HUES6 (cell line): ENCODE measurements around the gene MINAR1.

Source experiments
- H3K27ac ChIP-seq: 2 replicates; pipeline ENCODE4 v1.7.0; 2013; ENCODE audit warnings: low read depth, mild to moderate bottlenecking, low read length, inconsistent platforms
- H3K27me3 ChIP-seq: 2 replicates; pipeline ENCODE4 v1.6.1; 2013; ENCODE audit warnings: low read length; ENCODE audit not compliant: control insufficient read depth, insufficient read depth
- H3K36me3 ChIP-seq: 2 replicates; pipeline ENCODE4 v1.6.1; 2013; ENCODE audit warnings: low read length; ENCODE audit not compliant: control insufficient read depth, insufficient read depth
- H3K4me1 ChIP-seq: 2 replicates; pipeline ENCODE4 v1.6.1; 2013; ENCODE audit warnings: low read length; ENCODE audit not compliant: control insufficient read depth, insufficient read depth
- H3K4me3 ChIP-seq: 2 replicates; pipeline ENCODE4 v1.5.1; 2013; ENCODE audit warnings: low read depth, low read length
- H3K9ac ChIP-seq: one replicate; pipeline ENCODE4 v1.6.1; 2013; ENCODE audit warnings: mild to moderate bottlenecking, low read length
- H3K9me3 ChIP-seq: 2 replicates; pipeline ENCODE4 v1.6.1; 2013; ENCODE audit warnings: low read depth, low read length; ENCODE audit not compliant: control insufficient read depth, insufficient read depth

The MINAR1 gene

DNA sequence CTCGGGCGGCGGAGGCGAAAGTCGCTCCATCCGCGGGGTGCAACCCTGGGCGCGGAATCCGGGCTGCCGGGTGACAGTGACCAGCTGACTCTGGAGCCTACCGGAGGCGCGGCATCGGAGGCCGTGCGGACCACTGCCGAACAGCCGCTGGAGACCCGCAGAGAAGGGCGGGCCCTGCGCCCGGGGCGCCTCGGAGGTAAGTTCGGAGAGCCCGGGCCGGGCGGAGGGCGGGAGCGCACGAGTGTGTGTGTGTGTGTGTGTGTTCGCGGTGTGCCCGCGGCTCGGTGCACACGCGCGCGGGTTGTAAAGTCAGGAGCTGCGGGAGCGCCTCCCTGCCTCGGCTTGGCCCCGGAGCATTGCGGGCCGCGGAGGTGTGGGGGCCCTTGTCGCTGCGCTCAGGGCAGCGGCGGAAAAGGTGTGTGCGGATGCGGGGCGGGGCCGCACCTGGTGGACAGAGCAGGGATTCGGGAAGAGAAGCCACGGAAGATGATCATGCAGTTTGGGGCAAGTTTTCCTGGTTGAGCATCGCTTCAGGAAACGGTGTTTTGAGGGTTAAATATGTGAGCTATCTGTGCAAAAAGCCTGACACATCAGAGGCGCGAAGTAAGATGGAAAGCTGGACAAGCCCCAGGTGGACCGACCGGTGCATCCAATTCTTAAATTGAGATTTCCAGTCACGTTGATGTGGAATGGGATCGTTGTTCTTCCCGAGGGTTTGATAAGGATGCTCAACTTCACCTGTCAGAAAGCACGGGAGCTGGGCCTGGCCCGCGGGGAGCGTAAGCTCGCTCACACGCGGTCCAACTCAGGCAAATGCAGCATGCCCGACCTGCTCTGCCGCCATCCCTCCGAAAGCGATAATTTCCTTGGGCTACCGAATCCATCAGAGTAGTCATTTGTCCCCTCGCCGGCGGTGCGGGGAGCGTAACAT, 474 bp downstream of the MINAR1 start:
- H3K36me3 ChIP-seq: no peaks in the 10 kb centered on the region
- H3K9me3 ChIP-seq: no peaks in the 10 kb centered on the region
- H3K9ac ChIP-seq: peak overlapping the region; percentile 67
- no peak overlapping the region for H3K27ac ChIP-seq
- peaks cover 18% of the 10 kb centered on the region for H3K4me1 ChIP-seq
- H3K27me3 ChIP-seq: peaks cover 89% of the 10 kb centered on the region
- H3K4me3 ChIP-seq: peak overlapping the region; percentile 73

DNA sequence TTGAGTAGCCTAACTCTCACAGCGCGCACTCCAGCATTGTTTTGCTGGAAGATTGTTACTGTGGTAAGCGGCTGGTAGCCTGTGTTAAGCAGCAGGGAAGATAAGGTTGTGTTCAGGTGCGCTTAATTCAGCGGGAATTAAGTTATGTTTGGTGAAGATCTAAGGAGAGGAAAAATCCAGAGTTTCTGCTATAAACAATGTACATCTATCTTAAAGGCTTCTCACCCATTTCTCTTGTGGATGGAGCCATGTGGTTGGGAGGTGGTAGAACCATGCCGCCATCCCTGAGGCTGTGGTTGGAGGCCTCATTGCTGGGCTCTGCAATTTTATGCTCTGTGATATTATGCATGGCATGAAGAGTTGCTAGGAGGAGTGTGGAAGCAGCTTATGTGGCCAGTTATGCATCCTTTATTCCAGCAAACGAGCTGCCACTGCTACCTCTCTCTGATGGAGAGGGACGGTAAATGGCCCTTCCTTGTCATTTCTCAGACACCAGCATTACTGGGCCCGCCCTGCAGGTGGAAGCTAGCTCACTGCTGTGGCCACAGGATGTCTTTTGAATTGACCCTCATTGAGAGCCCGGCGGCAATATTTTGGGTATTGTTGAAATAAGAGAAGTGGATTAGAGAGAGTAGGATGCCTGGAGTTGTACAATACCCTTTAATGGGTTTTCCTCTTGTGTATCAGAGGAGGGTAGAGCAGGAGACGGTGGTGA, 1.3 kb downstream of the MINAR1 start:
- no peak overlapping the region for H3K27ac ChIP-seq
- peak overlapping the region; percentile 73 for H3K4me3 ChIP-seq
- H3K9me3 ChIP-seq: no peaks in the 10 kb centered on the region
- no peaks in the 10 kb centered on the region for H3K36me3 ChIP-seq
- no peak overlapping the region for H3K9ac ChIP-seq
- peaks cover 82% of the 10 kb centered on the region for H3K27me3 ChIP-seq
- H3K4me1 ChIP-seq: peaks cover 18% of the 10 kb centered on the region

GRCh38 chr15:79434361-79434760, 2.2 kb downstream of the MINAR1 start:
- no peak overlapping the region for H3K9ac ChIP-seq
- H3K4me3 ChIP-seq: no peak overlapping the region
- H3K9me3 ChIP-seq: no peaks in the 10 kb centered on the region
- H3K4me1 ChIP-seq: peaks cover 18% of the 10 kb centered on the region
- peaks cover 73% of the 10 kb centered on the region for H3K27me3 ChIP-seq
- H3K27ac ChIP-seq: no peak overlapping the region
- no peaks in the 10 kb centered on the region for H3K36me3 ChIP-seq

GRCh38 chr15:79436037-79436780, 4.1 kb downstream of the MINAR1 start:
- no peak overlapping the region for H3K9ac ChIP-seq
- H3K27ac ChIP-seq: no peak overlapping the region
- H3K36me3 ChIP-seq: no peaks in the 10 kb centered on the region
- H3K4me3 ChIP-seq: no peak overlapping the region
- peaks cover 9% of the 10 kb centered on the region for H3K4me1 ChIP-seq
- H3K9me3 ChIP-seq: no peaks in the 10 kb centered on the region
- H3K27me3 ChIP-seq: peaks cover 54% of the 10 kb centered on the region

- H3K9ac ChIP-seq: no peak overlapping the region
- no peak overlapping the region for H3K27ac ChIP-seq
- H3K27me3 ChIP-seq: peaks cover 42% of the 10 kb centered on the region
- no peaks in the 10 kb centered on the region for H3K36me3 ChIP-seq
- H3K9me3 ChIP-seq: no peaks in the 10 kb centered on the region
- no peak overlapping the region for H3K4me3 ChIP-seq
- peaks cover 9% of the 10 kb centered on the region for H3K4me1 ChIP-seq
Measured at GRCh38 chr15:79437275-79438000, 5.3 kb downstream of the MINAR1 start.

DNA sequence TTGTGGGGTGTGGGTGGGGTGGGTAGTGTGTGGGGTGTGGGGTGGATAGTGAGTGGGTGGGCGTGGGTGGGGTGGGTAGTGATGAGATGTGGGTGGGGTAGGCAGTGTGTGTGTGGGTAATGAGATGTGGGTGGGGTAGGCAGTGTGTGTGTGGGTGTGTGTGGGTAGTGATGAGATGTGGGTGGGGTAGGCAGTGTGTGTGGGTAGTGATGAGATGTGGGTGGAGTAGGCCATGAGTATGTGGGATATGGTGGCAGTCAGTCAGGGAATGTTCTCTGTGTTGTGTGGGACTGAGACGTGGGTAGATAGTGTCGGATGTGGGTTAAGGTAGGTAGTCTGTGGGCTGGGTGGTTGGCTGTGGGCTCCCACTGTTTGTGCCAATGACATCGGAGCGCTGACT, 7.1 kb downstream of the MINAR1 start:
- no peak overlapping the region for H3K4me3 ChIP-seq
- no peak overlapping the region for H3K27ac ChIP-seq
- H3K9me3 ChIP-seq: no peaks in the 10 kb centered on the region
- no peak overlapping the region for H3K9ac ChIP-seq
- peaks cover 24% of the 10 kb centered on the region for H3K27me3 ChIP-seq
- peaks cover 3% of the 10 kb centered on the region; the same call in 1 of the 2 replicates for H3K4me1 ChIP-seq
- H3K36me3 ChIP-seq: no peaks in the 10 kb centered on the region

- no peaks in the 10 kb centered on the region for H3K9me3 ChIP-seq
- no peak overlapping the region for H3K4me3 ChIP-seq
- no peak overlapping the region for H3K27ac ChIP-seq
- peaks cover 14% of the 10 kb centered on the region for H3K27me3 ChIP-seq
- H3K4me1 ChIP-seq: peaks cover 3% of the 10 kb centered on the region; the same call in 1 of the 2 replicates
- no peak overlapping the region for H3K9ac ChIP-seq
- H3K36me3 ChIP-seq: no peaks in the 10 kb centered on the region
Measured at GRCh38 chr15:79440355-79440908, 8.3 kb downstream of the MINAR1 start.

DNA sequence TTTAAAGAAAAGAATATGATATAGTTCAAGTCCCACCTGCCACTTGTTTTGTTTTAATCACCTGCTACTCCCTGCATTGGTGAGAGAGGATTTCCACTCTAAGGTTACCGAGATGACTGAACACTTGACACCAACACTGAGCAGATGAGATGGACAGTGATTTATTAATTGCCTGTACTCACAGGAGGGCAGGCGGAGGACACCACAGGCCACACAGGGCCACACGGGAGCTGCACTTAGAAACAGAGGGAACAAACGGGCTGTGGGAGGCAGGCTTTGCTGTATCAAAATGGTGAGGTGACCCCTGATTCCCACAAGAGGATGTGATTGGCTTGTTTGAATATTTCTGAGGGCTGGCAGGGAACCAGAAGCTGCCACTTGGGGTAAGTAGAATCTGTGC, 10.8 kb downstream of the MINAR1 start:
- Histone ChIP-seq H3K4me3 (no peak overlapping the region), H3K9ac (no peak overlapping the region), H3K4me1 (peaks cover 3% of the 10 kb centered on the region; the same call in 1 of the 2 replicates), H3K27me3 (no peaks in the 10 kb centered on the region), H3K36me3 (no peaks in the 10 kb centered on the region), H3K27ac (no peak overlapping the region), H3K9me3 (no peaks in the 10 kb centered on the region)

DNA sequence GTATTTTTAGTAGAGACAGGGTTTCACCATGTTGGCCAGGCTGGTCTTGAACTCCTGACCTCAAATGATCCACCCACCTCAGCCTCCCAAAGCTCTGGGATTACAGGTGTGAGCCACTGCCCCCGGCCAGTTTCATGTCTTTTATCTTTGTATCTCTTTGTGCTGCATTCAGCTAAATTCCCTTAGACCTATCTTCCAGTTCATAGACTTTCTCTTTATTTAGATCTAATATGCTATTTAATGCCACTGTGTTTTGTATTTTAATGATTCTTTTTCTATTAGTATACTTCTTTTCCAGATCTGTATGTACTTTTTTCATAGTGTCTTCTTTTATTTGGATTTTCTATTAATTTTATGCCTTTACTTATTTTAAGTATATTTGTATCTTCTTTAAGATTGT, 14.9 kb downstream of the MINAR1 start:
- Histone ChIP-seq H3K9ac (no peak overlapping the region), H3K4me3 (no peak overlapping the region)

GRCh38 chr15:79450648-79451047, 18.5 kb downstream of the MINAR1 start:
- H3K4me1 ChIP-seq: peaks cover 10% of the 10 kb centered on the region
- H3K9me3 ChIP-seq: no peaks in the 10 kb centered on the region
- no peaks in the 10 kb centered on the region for H3K36me3 ChIP-seq
- no peak overlapping the region for H3K9ac ChIP-seq
- H3K27ac ChIP-seq: no peak overlapping the region
- H3K27me3 ChIP-seq: no peaks in the 10 kb centered on the region
- no peak overlapping the region for H3K4me3 ChIP-seq

More for the DNA sequence above, 14.9 kb downstream of the MINAR1 start:
- no peak overlapping the region for H3K27ac ChIP-seq
- no peaks in the 10 kb centered on the region for H3K27me3 ChIP-seq
- no peaks in the 10 kb centered on the region for H3K9me3 ChIP-seq
- H3K4me1 ChIP-seq: peaks cover 10% of the 10 kb centered on the region
- H3K36me3 ChIP-seq: no peaks in the 10 kb centered on the region
